ENCODE measurements around the gene POLE3. TPM values are rescaled to one million over a fixed set of nuclear protein-coding genes. Genes with fewer than 3 reads are reported as not detected.
"Not testable (repeated sequence)": the region's sequence is repeated elsewhere in the genome, so short reads cannot be mapped to it uniquely, and the experiment has no call there.

POLE3 gene
- total RNA-seq, 1 experiment from 2014 or later = 105 TPM

GRCh38 chr9:113416149-113416721, 5.8 kb upstream of the POLE3 start:
- no peaks in the 10 kb centered on the region for H3K36me3 ChIP-seq (ENCODE audit: insufficient read depth, low read length)
- no peaks in the 10 kb centered on the region for H4K20me1 ChIP-seq (ENCODE audit: insufficient read depth, low read depth, low read length)
- no peak overlapping the region for H3K4me2 ChIP-seq (ENCODE audit: low read depth, low read length, poor library complexity, severe bottlenecking)
- no peak overlapping the region for H3K4me3 ChIP-seq (ENCODE audit: low read length)
- H3K9me2 ChIP-seq (replicated peaks; ENCODE audit: insufficient read depth, low read length) = no peaks in the 10 kb centered on the region
- H3K4me1 ChIP-seq (ENCODE audit: low read length) = peaks cover 17% of the 10 kb centered on the region
- 0 out of 2 replicates have a peak overlapping the region, but pooled peaks have one; percentile 20 for H3K9ac ChIP-seq (ENCODE audit: low read length)
- no peak overlapping the region for H3K27ac ChIP-seq (ENCODE audit: low read length)
- H3K27me3 ChIP-seq (ENCODE audit: low read length) = no peaks in the 10 kb centered on the region
- H2AFZ ChIP-seq (ENCODE audit: low read length) = peak overlapping the region; percentile 76; the same call in 1 of the 2 replicates
- H3K9me3 ChIP-seq (ENCODE audit: low read length) = no peaks in the 10 kb centered on the region
- peak; percentile 51 for DNase-seq
- H3K79me2 ChIP-seq (ENCODE audit: low read length) = no peaks in the 10 kb centered on the region

DNA sequence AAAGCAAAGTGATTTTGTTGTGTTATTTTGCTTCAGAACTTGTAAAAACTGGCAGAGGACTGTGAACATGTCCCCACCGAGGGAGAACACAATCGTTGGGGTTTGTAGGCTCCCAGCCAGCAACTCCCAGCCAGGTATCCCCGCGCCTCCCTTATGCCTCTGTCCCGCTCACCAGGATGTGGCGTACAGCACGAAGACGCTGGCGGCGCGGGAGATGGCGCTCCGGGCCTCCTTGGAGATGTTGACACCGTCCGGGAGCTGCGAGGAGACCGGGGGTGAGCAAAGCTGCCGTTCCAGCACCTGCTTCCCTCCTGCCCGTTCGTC, 630 bp downstream of the POLE3 start:
- no peaks in the 10 kb centered on the region for H3K27me3 ChIP-seq (ENCODE audit: low read length)
- peak overlapping the region; percentile 99 for H3K4me2 ChIP-seq (ENCODE audit: low read depth, low read length, poor library complexity, severe bottlenecking)
- no peak overlapping the region for H2AFZ ChIP-seq (ENCODE audit: low read length)
- H3K27ac ChIP-seq (ENCODE audit: low read length) = peak overlapping the region; percentile 93
- no peaks in the 10 kb centered on the region for H3K9me2 ChIP-seq (replicated peaks; ENCODE audit: insufficient read depth, low read length)
- H3K4me1 ChIP-seq (ENCODE audit: low read length) = peaks cover 32% of the 10 kb centered on the region
- DNase-seq = no peak
- no peaks in the 10 kb centered on the region for H4K20me1 ChIP-seq (ENCODE audit: insufficient read depth, low read depth, low read length)
- peaks cover 15% of the 10 kb centered on the region for H3K36me3 ChIP-seq (ENCODE audit: insufficient read depth, low read length)
- peak overlapping the region; percentile 97 for H3K4me3 ChIP-seq (ENCODE audit: low read length)
- no peaks in the 10 kb centered on the region for H3K9me3 ChIP-seq (ENCODE audit: low read length)
- H3K9ac ChIP-seq (ENCODE audit: low read length) = peak overlapping the region; percentile 98
- H3K79me2 ChIP-seq (ENCODE audit: low read length) = peaks cover 30% of the 10 kb centered on the region

GRCh38 chr9:113409481-113409880, 994 bp downstream of the POLE3 start:
- H3K9me2 ChIP-seq (replicated peaks; ENCODE audit: insufficient read depth, low read length) = no peaks in the 10 kb centered on the region
- peaks cover 30% of the 10 kb centered on the region for H3K79me2 ChIP-seq (ENCODE audit: low read length)
- no peaks in the 10 kb centered on the region for H3K27me3 ChIP-seq (ENCODE audit: low read length)
- H3K36me3 ChIP-seq (ENCODE audit: insufficient read depth, low read length) = peaks cover 15% of the 10 kb centered on the region
- H3K9ac ChIP-seq (ENCODE audit: low read length) = peak overlapping the region; percentile 98
- H3K9me3 ChIP-seq (ENCODE audit: low read length) = no peaks in the 10 kb centered on the region
- peak overlapping the region; percentile 97 for H3K4me3 ChIP-seq (ENCODE audit: low read length)
- no peaks in the 10 kb centered on the region for H4K20me1 ChIP-seq (ENCODE audit: insufficient read depth, low read depth, low read length)
- H3K4me2 ChIP-seq (ENCODE audit: low read depth, low read length, poor library complexity, severe bottlenecking) = peak overlapping the region; percentile 99
- no peak overlapping the region for H2AFZ ChIP-seq (ENCODE audit: low read length)
- peak overlapping the region; percentile 93 for H3K27ac ChIP-seq (ENCODE audit: low read length)
- peaks cover 32% of the 10 kb centered on the region for H3K4me1 ChIP-seq (ENCODE audit: low read length)
- peak; percentile 72 for DNase-seq

GRCh38 chr9:113406873-113407511, 3.5 kb downstream of the POLE3 start:
- DNase-seq = peak; percentile 78
- not testable (repeated sequence) for H2AFZ ChIP-seq (ENCODE audit: low read length); H4K20me1 ChIP-seq (ENCODE audit: insufficient read depth, low read depth, low read length); H3K9me3 ChIP-seq (ENCODE audit: low read length); H3K27ac ChIP-seq (ENCODE audit: low read length); H3K9me2 ChIP-seq (replicated peaks; ENCODE audit: insufficient read depth, low read length); H3K4me3 ChIP-seq (ENCODE audit: low read length); H3K27me3 ChIP-seq (ENCODE audit: low read length)
- H3K4me1 ChIP-seq (ENCODE audit: low read length) = peaks cover 32% of the 10 kb centered on the region
- peak overlapping the region; percentile 12 for H3K4me2 ChIP-seq (ENCODE audit: low read depth, low read length, poor library complexity, severe bottlenecking)
- peaks cover 30% of the 10 kb centered on the region for H3K79me2 ChIP-seq (ENCODE audit: low read length)
- peak overlapping the region; percentile 98; the same call in 1 of the 2 replicates for H3K9ac ChIP-seq (ENCODE audit: low read length)
- H3K36me3 ChIP-seq (ENCODE audit: insufficient read depth, low read length) = peaks cover 15% of the 10 kb centered on the region

- not testable (repeated sequence) for DNase-seq; H4K20me1 ChIP-seq (ENCODE audit: insufficient read depth, low read depth, low read length); H3K4me2 ChIP-seq (ENCODE audit: low read depth, low read length, poor library complexity, severe bottlenecking); H3K27ac ChIP-seq (ENCODE audit: low read length); H3K9me3 ChIP-seq (ENCODE audit: low read length); H3K27me3 ChIP-seq (ENCODE audit: low read length); H3K4me3 ChIP-seq (ENCODE audit: low read length); H3K9ac ChIP-seq (ENCODE audit: low read length); H2AFZ ChIP-seq (ENCODE audit: low read length); H3K9me2 ChIP-seq (replicated peaks; ENCODE audit: insufficient read depth, low read length)
- Histone ChIP-seq H3K79me2 (ENCODE audit: low read length) (peaks cover 30% of the 10 kb centered on the region), H3K4me1 (ENCODE audit: low read length) (peaks cover 32% of the 10 kb centered on the region), H3K36me3 (ENCODE audit: insufficient read depth, low read length) (peaks cover 15% of the 10 kb centered on the region)
Measured at GRCh38 chr9:113406353-113406752, 4.1 kb downstream of the POLE3 start.

DNA sequence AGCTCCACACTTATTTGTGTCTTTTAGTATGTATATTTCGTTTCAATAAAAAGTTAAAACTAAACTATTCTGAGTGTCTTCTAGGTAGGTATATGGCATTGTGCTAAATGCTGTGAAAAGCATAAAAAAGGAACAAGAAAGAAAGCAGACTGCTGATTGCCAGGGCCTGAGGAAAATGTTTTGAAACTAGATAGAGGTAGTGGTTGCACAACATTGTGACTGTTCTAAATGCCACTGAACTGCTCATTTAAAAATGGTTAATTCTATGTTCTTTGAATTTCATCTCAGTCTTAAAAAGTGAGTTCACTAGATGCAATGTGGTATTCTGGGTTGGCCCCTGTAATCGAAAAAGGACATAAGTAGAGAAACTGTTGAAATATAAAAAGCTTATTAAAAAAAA, 6.8 kb downstream of the POLE3 start:
- Histone ChIP-seq H2AFZ (ENCODE audit: low read length) (no peak overlapping the region), H3K9me3 (ENCODE audit: low read length) (no peaks in the 10 kb centered on the region), H3K4me3 (ENCODE audit: low read length) (no peak overlapping the region), H3K4me2 (ENCODE audit: low read depth, low read length, poor library complexity, severe bottlenecking) (no peak overlapping the region), H3K27ac (ENCODE audit: low read length) (no peak overlapping the region), H3K9me2 (replicated peaks; ENCODE audit: insufficient read depth, low read length) (no peaks in the 10 kb centered on the region), H3K9ac (ENCODE audit: low read length) (no peak overlapping the region), H3K79me2 (ENCODE audit: low read length) (peaks cover 38% of the 10 kb centered on the region), H3K27me3 (ENCODE audit: low read length) (no peaks in the 10 kb centered on the region), H4K20me1 (ENCODE audit: insufficient read depth, low read depth, low read length) (no peaks in the 10 kb centered on the region), H3K36me3 (ENCODE audit: insufficient read depth, low read length) (peaks cover 12% of the 10 kb centered on the region), H3K4me1 (ENCODE audit: low read length) (peaks cover 31% of the 10 kb centered on the region)
- no peak for DNase-seq

GRCh38 chr9:113401027-113401792, 9.3 kb downstream of the POLE3 start, which contains the start of gene ALAD:
ALAD (minus strand) TSS chr9:113401284; CDS start chr9:113393559, 7,725 bp downstream.
- no peaks in the 10 kb centered on the region for H4K20me1 ChIP-seq (ENCODE audit: insufficient read depth, low read depth, low read length)
- peaks cover 31% of the 10 kb centered on the region for H3K79me2 ChIP-seq (ENCODE audit: low read length)
- H2AFZ ChIP-seq (ENCODE audit: low read length) = peak within 1 kb of the TSS; percentile 74
- no peaks in the 10 kb centered on the region for H3K9me3 ChIP-seq (ENCODE audit: low read length)
- H3K36me3 ChIP-seq (ENCODE audit: insufficient read depth, low read length) = no peaks in the 10 kb centered on the region
- H3K9me2 ChIP-seq (replicated peaks; ENCODE audit: insufficient read depth, low read length) = no peaks in the 10 kb centered on the region
- H3K4me3 ChIP-seq (ENCODE audit: low read length) = peak within 1 kb of the TSS; percentile 99
- no peak within 1 kb of the TSS for H3K27ac ChIP-seq (ENCODE audit: low read length)
- DNase-seq = peak; percentile 100
- H3K27me3 ChIP-seq (ENCODE audit: low read length) = no peaks in the 10 kb centered on the region
- peaks cover 16% of the 10 kb centered on the region for H3K4me1 ChIP-seq (ENCODE audit: low read length)
- H3K4me2 ChIP-seq (ENCODE audit: low read depth, low read length, poor library complexity, severe bottlenecking) = peak within 1 kb of the TSS; percentile 85
- peak within 1 kb of the TSS; percentile 94 for H3K9ac ChIP-seq (ENCODE audit: low read length)

GRCh38 chr9:113399646-113400200, 10.8 kb downstream of the POLE3 start:
- Histone ChIP-seq H3K4me3 (ENCODE audit: low read length) (peak overlapping the region; percentile 99), H3K9me2 (replicated peaks; ENCODE audit: insufficient read depth, low read length) (no peaks in the 10 kb centered on the region), H2AFZ (ENCODE audit: low read length) (no peak overlapping the region), H3K79me2 (ENCODE audit: low read length) (peaks cover 31% of the 10 kb centered on the region), H3K4me2 (ENCODE audit: low read depth, low read length, poor library complexity, severe bottlenecking) (peak overlapping the region; percentile 85), H3K9ac (ENCODE audit: low read length) (peak overlapping the region; percentile 94), H4K20me1 (ENCODE audit: insufficient read depth, low read depth, low read length) (no peaks in the 10 kb centered on the region), H3K27me3 (ENCODE audit: low read length) (no peaks in the 10 kb centered on the region), H3K36me3 (ENCODE audit: insufficient read depth, low read length) (no peaks in the 10 kb centered on the region), H3K27ac (ENCODE audit: low read length) (no peak overlapping the region), H3K9me3 (ENCODE audit: low read length) (no peaks in the 10 kb centered on the region), H3K4me1 (ENCODE audit: low read length) (peaks cover 16% of the 10 kb centered on the region)
- no peak for DNase-seq
